SK-N-SH treated with all-trans-retinoic acid at 6 μM for 48 hours (cell line): ENCODE data around the gene FREM2.

ENCODE experiments used
- RARB ChIP-seq: fragments of 250-450 bp; sonication (Bioruptor Pico); IDR thresholded peaks from 2 replicates; pipeline ENCODE4 v1.8.0; 2021; ENCODE audit warnings: mild to moderate bottlenecking, moderate library complexity
- TCF4 ChIP-seq: fragments of 250-450 bp; sonication (Bioruptor Pico); IDR thresholded peaks from 2 replicates; pipeline ENCODE4 v1.8.0; 2021; ENCODE audit warnings: mild to moderate bottlenecking, moderate library complexity, borderline replicate concordance
- TOX ChIP-seq: fragments of 250-450 bp; sonication (Bioruptor Pico); IDR thresholded peaks from 2 replicates; pipeline ENCODE4 v1.8.0; 2021; ENCODE audit warnings: mild to moderate bottlenecking, moderate library complexity, borderline replicate concordance

GRCh38 chr13:38862443-38862842 lies 175.6 kb downstream of the FREM2 start:
- TF ChIP-seq TCF4 (CRISPR knock-in tag) (no peak), RARB (CRISPR knock-in tag) (no peak), TOX (CRISPR knock-in tag) (no peak)
